HUES6 (cell line): ENCODE measurements around the gene MYL2.

Experiments used
- H3K27ac ChIP-seq: 2 replicates; pipeline ENCODE4 v1.7.0; 2013; ENCODE audit warnings: low read depth, mild to moderate bottlenecking, low read length, inconsistent platforms
- H3K27me3 ChIP-seq: 2 replicates; pipeline ENCODE4 v1.6.1; 2013; ENCODE audit warnings: low read length; ENCODE audit not compliant: control insufficient read depth, insufficient read depth
- H3K36me3 ChIP-seq: 2 replicates; pipeline ENCODE4 v1.6.1; 2013; ENCODE audit warnings: low read length; ENCODE audit not compliant: control insufficient read depth, insufficient read depth
- H3K4me1 ChIP-seq: 2 replicates; pipeline ENCODE4 v1.6.1; 2013; ENCODE audit warnings: low read length; ENCODE audit not compliant: control insufficient read depth, insufficient read depth
- H3K4me3 ChIP-seq: 2 replicates; pipeline ENCODE4 v1.5.1; 2013; ENCODE audit warnings: low read depth, low read length
- H3K9ac ChIP-seq: one replicate; pipeline ENCODE4 v1.6.1; 2013; ENCODE audit warnings: mild to moderate bottlenecking, low read length
- H3K9me3 ChIP-seq: 2 replicates; pipeline ENCODE4 v1.6.1; 2013; ENCODE audit warnings: low read depth, low read length; ENCODE audit not compliant: control insufficient read depth, insufficient read depth

MYL2 gene

GRCh38 chr12:110889361-110889760 is 31.0 kb downstream of the MYL2 start:
- Histone ChIP-seq H3K4me1 (no peaks in the 10 kb centered on the region; the same call in 1 of the 2 replicates), H3K9me3 (no peaks in the 10 kb centered on the region), H3K27ac (no peak overlapping the region), H3K4me3 (no peak overlapping the region), H3K27me3 (no peaks in the 10 kb centered on the region), H3K9ac (no peak overlapping the region), H3K36me3 (no peaks in the 10 kb centered on the region)

- Histone ChIP-seq H3K4me1 (no peaks in the 10 kb centered on the region; the same call in 1 of the 2 replicates), H3K4me3 (no peak overlapping the region), H3K27ac (no peak overlapping the region), H3K27me3 (no peaks in the 10 kb centered on the region), H3K9ac (no peak overlapping the region), H3K36me3 (no peaks in the 10 kb centered on the region), H3K9me3 (no peaks in the 10 kb centered on the region)
Observed at GRCh38 chr12:110888256-110888991, 32.0 kb downstream of the MYL2 start.

GRCh38 chr12:110885152-110885840 is 35.1 kb downstream of the MYL2 start:
- Histone ChIP-seq H3K27me3 (no peaks in the 10 kb centered on the region), H3K9ac (no peak overlapping the region), H3K4me1 (no peaks in the 10 kb centered on the region), H3K9me3 (no peaks in the 10 kb centered on the region), H3K36me3 (no peaks in the 10 kb centered on the region), H3K4me3 (no peak overlapping the region), H3K27ac (no peak overlapping the region)

GRCh38 chr12:110883251-110883650 is 37.1 kb downstream of the MYL2 start:
- H3K36me3 ChIP-seq = no peaks in the 10 kb centered on the region
- no peaks in the 10 kb centered on the region for H3K9me3 ChIP-seq
- H3K27me3 ChIP-seq = no peaks in the 10 kb centered on the region
- H3K9ac ChIP-seq = no peak overlapping the region
- no peak overlapping the region for H3K27ac ChIP-seq
- H3K4me1 ChIP-seq = no peaks in the 10 kb centered on the region
- H3K4me3 ChIP-seq = no peak overlapping the region

- Histone ChIP-seq H3K9me3 (no peaks in the 10 kb centered on the region), H3K36me3 (no peaks in the 10 kb centered on the region), H3K4me1 (no peaks in the 10 kb centered on the region), H3K27me3 (no peaks in the 10 kb centered on the region), H3K27ac (no peak overlapping the region), H3K9ac (no peak overlapping the region), H3K4me3 (no peak overlapping the region)
Observed at GRCh38 chr12:110880651-110881050, 39.7 kb downstream of the MYL2 start.

- Histone ChIP-seq H3K27me3 (no peaks in the 10 kb centered on the region), H3K4me1 (no peaks in the 10 kb centered on the region), H3K9ac (no peak overlapping the region), H3K27ac (no peak overlapping the region), H3K4me3 (no peak overlapping the region), H3K9me3 (0 out of 2 replicates have a peak, but pooled peaks cover 3% of the 10 kb centered on the region), H3K36me3 (no peaks in the 10 kb centered on the region)
Observed at GRCh38 chr12:110874781-110875180, 45.6 kb downstream of the MYL2 start.

GRCh38 chr12:110874351-110874750 is 46.0 kb downstream of the MYL2 start:
- no peak overlapping the region for H3K4me3 ChIP-seq
- no peak overlapping the region for H3K27ac ChIP-seq

GRCh38 chr12:110872100-110872499 is 48.3 kb downstream of the MYL2 start:
- Histone ChIP-seq H3K36me3 (no peaks in the 10 kb centered on the region), H3K27me3 (no peaks in the 10 kb centered on the region), H3K9me3 (peaks cover 11% of the 10 kb centered on the region; the same call in 1 of the 2 replicates), H3K4me1 (no peaks in the 10 kb centered on the region), H3K27ac (no peak overlapping the region), H3K4me3 (no peak overlapping the region), H3K9ac (no peak overlapping the region)

More at GRCh38 chr12:110874351-110874750, 46.0 kb downstream of the MYL2 start:
- peaks cover 7% of the 10 kb centered on the region; the same call in 1 of the 2 replicates for H3K9me3 ChIP-seq
- H3K27me3 ChIP-seq = no peaks in the 10 kb centered on the region
- no peaks in the 10 kb centered on the region for H3K4me1 ChIP-seq
- no peak overlapping the region for H3K9ac ChIP-seq
- H3K36me3 ChIP-seq = no peaks in the 10 kb centered on the region

GRCh38 chr12:110869803-110870202 is 50.6 kb downstream of the MYL2 start:
- no peaks in the 10 kb centered on the region for H3K4me1 ChIP-seq
- no peak overlapping the region for H3K27ac ChIP-seq
- H3K9ac ChIP-seq = no peak overlapping the region
- H3K4me3 ChIP-seq = no peak overlapping the region
- H3K9me3 ChIP-seq = peaks cover 15% of the 10 kb centered on the region; the same call in 1 of the 2 replicates
- H3K36me3 ChIP-seq = no peaks in the 10 kb centered on the region
- no peaks in the 10 kb centered on the region for H3K27me3 ChIP-seq

GRCh38 chr12:110869026-110869425 is 51.4 kb downstream of the MYL2 start:
- H3K4me1 ChIP-seq = no peaks in the 10 kb centered on the region
- H3K9ac ChIP-seq = no peak overlapping the region
- H3K9me3 ChIP-seq = peaks cover 15% of the 10 kb centered on the region; the same call in 1 of the 2 replicates
- H3K27me3 ChIP-seq = no peaks in the 10 kb centered on the region
- H3K27ac ChIP-seq = no peak overlapping the region
- no peaks in the 10 kb centered on the region for H3K36me3 ChIP-seq
- H3K4me3 ChIP-seq = no peak overlapping the region

GRCh38 chr12:110865521-110865920 is 54.9 kb downstream of the MYL2 start:
- Histone ChIP-seq H3K36me3 (no peaks in the 10 kb centered on the region), H3K27ac (no peak overlapping the region), H3K4me1 (peaks cover 12% of the 10 kb centered on the region), H3K9me3 (peaks cover 15% of the 10 kb centered on the region; the same call in 1 of the 2 replicates), H3K27me3 (no peaks in the 10 kb centered on the region), H3K4me3 (no peak overlapping the region), H3K9ac (no peak overlapping the region)
